Right ventricle myocardium superior (tissue), 1 donor: ENCODE data around the gene SNIP1. TPM values are rescaled to one million over a fixed set of nuclear protein-coding genes. Genes with fewer than 3 reads are reported as not detected.
"Not testable (repeated sequence)": the region's sequence is repeated elsewhere in the genome, so short reads cannot be mapped to it uniquely, and the experiment has no call there.

ENCODE experiments used
- ATAC-seq: fragments of 200-7000 bp; cut with Tn5 transposase; one replicate; pipeline ENCODE4 v1.9.1; 2020; ENCODE audit warnings: mild to moderate bottlenecking; ENCODE audit not compliant: poor library complexity
- DNase-seq: peaks from one replicate; pipeline ENCODE4 v3.0.0-alpha.2; 2020
- intact Hi-C: fragments of 100-400 bp; cut with DNase I; formaldehyde crosslinking; loops from one replicate; pipeline ENCODE4 v1.11.2; 2022
- total RNA-seq: library from RNA; stranded (reverse); fragmentation: NEBNext Ultra II Directional; extraction: Animal tissue kit (Norgen Biotek cat#: 25700); gene quantifications from one replicate; pipeline ENCODE4 v1.2.1, GENCODE V29; 2021
- donor health status: DM: no; HTN: yes; CAD: no; lungs with severe emphysema.

The SNIP1 gene
- total RNA-seq, 1 donor from 2014 or later, result 7.4 TPM

GRCh38 chr1:37561133-37562132 lies 7.3 kb upstream of the SNIP1 start:
- intact Hi-C loops, result no loop called here
- DNase-seq (no peak), ATAC-seq (no peak)

GRCh38 chr1:37560401-37561132 lies 6.5 kb upstream of the SNIP1 start:
- DNase-seq, result no peak
- intact Hi-C loops, result no loop called here
- ATAC-seq, result no peak

GRCh38 chr1:37559957-37560379 lies 5.9 kb upstream of the SNIP1 start:
- ATAC-seq, intact Hi-C loops, DNase-seq: not testable (repeated sequence)

- intact Hi-C loops, result no loop called here
- ATAC-seq, result no peak
- no peak for DNase-seq
Measured at GRCh38 chr1:37559080-37559479, 5.0 kb upstream of the SNIP1 start.

GRCh38 chr1:37558411-37558810 lies 4.3 kb upstream of the SNIP1 start:
- intact Hi-C loops, result no loop called here
- DNase-seq (no peak), ATAC-seq (no peak)

GRCh38 chr1:37557402-37557801 lies 3.3 kb upstream of the SNIP1 start:
- intact Hi-C loops, result no loop called here
- ATAC-seq, result no peak

GRCh38 chr1:37556712-37557196 lies 2.7 kb upstream of the SNIP1 start, which contains the start of gene DNALI1:
Gene DNALI1 (plus strand): TSS chr1:37556940. CDS start chr1:37556995, 55 bp downstream.
- intact Hi-C loops, result no loop called here
- peak; percentile 90 for ATAC-seq
- peak; percentile 88 for DNase-seq

More at GRCh38 chr1:37557402-37557801, 3.3 kb upstream of the SNIP1 start:
- no peak for DNase-seq

- intact Hi-C loops, result no loop called here
- DNase-seq (no peak), ATAC-seq (no peak)
Measured at GRCh38 chr1:37553598-37553926, 531 bp downstream of the SNIP1 start.

GRCh38 chr1:37549341-37549740 lies 4.8 kb downstream of the SNIP1 start:
- intact Hi-C loops, result no loop called here
- ATAC-seq (no peak), DNase-seq (no peak)

GRCh38 chr1:37545019-37545418 lies 9.1 kb downstream of the SNIP1 start:
- intact Hi-C loops, result no loop called here
- no peak for ATAC-seq

GRCh38 chr1:37544530-37544929 lies 9.6 kb downstream of the SNIP1 start:
- DNase-seq (no peak), ATAC-seq (no peak)
- intact Hi-C loops, result no loop called here

More at GRCh38 chr1:37545019-37545418, 9.1 kb downstream of the SNIP1 start:
- no peak for DNase-seq

- ATAC-seq (no peak), DNase-seq (no peak)
- intact Hi-C loops, result no loop called here
Measured at GRCh38 chr1:37540036-37540785, 13.9 kb downstream of the SNIP1 start.

GRCh38 chr1:37539154-37539553 lies 14.9 kb downstream of the SNIP1 start:
- intact Hi-C loops, ATAC-seq, DNase-seq: not testable (repeated sequence)

GRCh38 chr1:37537378-37537777 lies 16.7 kb downstream of the SNIP1 start:
- intact Hi-C loops, result no loop called here
- ATAC-seq (no peak), DNase-seq (no peak)

- intact Hi-C loops, result no loop called here
- ATAC-seq, result no peak
- no peak for DNase-seq
Measured at GRCh38 chr1:37533317-37534093, 20.6 kb downstream of the SNIP1 start.

- ATAC-seq, DNase-seq, intact Hi-C loops: not testable (repeated sequence)
Measured at GRCh38 chr1:37532418-37533156, 21.5 kb downstream of the SNIP1 start.

- intact Hi-C loops, ATAC-seq, DNase-seq: not testable (repeated sequence)
Measured at GRCh38 chr1:37529888-37530287, 24.2 kb downstream of the SNIP1 start.
